ENCODE results near the gene TRPV4. TPM values are rescaled to one million over a fixed set of nuclear protein-coding genes. Genes with fewer than 3 reads are reported as not detected.

TRPV4 gene
- total RNA-seq, 1 donor from 2014 or later = not detected

DNA sequence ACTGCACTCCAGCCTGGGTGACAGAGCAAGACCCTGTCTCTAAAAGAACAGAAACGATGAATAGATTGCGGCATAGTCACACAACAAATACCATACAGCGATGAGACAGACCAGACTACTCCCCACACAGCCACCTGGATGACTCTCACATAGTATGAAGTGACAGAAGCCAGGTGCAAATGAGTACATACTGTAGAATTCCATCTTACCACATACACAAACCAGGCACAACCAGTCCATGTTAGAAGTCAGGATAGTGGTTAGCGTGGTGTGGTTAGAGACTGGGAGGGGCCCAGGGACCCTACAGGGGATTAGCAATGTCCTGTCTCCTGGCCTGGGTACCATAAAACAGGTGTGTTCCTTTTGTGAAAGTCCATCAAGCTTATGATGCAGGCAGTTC, 65.7 kb downstream of the TRPV4 start:
- no peaks in the 10 kb centered on the region for H3K36me3 Mint-ChIP-seq (ENCODE audit: low read depth)
- no peak overlapping the region for H3K4me3 Mint-ChIP-seq
- H3K4me1 Mint-ChIP-seq = peaks cover 3% of the 10 kb centered on the region
- intact Hi-C loops (cut with micrococcal nuclease) = no loop called here
- H3K27me3 Mint-ChIP-seq = no peaks in the 10 kb centered on the region
- DNase-seq = no peak
- no peak overlapping the region for H3K27ac Mint-ChIP-seq
- no peaks in the 10 kb centered on the region for H3K9me3 Mint-ChIP-seq

DNA sequence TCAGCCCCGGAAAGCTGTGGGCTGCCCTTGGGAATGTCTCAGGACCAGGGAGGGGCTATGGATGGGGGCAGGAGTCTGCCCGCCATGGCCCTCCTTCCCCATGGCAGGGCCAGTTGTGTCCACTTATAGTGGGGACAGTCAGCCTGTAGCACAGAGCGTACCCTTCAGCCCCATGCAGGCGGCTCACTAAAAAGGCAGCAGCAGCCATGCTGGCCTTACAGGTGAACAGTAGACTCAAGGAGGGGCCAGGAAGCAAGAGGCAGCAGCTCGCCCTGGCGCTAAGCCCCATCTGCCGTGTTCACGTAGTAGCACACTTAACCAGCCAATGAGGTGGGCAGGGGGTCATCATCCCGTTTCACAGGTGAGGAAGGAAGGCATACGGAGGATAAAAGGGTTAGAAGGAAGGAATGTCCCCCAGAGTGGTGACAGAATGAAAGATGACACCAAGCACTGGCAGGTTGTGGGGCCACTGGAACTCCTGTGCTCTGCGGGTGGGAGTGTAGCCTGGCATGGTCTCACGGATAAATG, 66.9 kb downstream of the TRPV4 start:
- no peak for DNase-seq
- no peaks in the 10 kb centered on the region for H3K27me3 Mint-ChIP-seq
- H3K27ac Mint-ChIP-seq = no peak overlapping the region
- H3K9me3 Mint-ChIP-seq = no peaks in the 10 kb centered on the region
- intact Hi-C loops (cut with micrococcal nuclease) = no loop called here
- H3K4me3 Mint-ChIP-seq = no peak overlapping the region
- H3K36me3 Mint-ChIP-seq (ENCODE audit: low read depth) = no peaks in the 10 kb centered on the region
- peaks cover 3% of the 10 kb centered on the region for H3K4me1 Mint-ChIP-seq

DNA sequence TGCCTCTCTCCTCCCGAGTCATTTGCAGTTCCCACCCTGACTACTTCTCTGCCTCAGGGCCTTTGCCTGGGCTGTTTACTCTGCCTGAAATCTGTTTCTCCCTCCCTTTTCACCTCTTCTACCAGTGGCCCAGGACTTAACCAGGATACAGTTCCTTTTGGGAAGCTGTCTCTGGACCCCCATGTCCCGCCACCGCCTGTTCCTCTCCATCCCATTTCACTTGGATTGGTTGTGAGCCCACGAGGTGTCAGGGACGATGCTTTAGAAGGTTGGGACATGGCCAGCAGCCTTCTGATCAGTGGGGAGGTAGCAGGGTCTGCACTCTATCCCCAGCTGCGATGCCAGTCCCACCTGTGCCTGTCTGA, 67.8 kb downstream of the TRPV4 start:
- Mint-ChIP-seq H3K4me3 (no peak overlapping the region), H3K27ac (no peak overlapping the region), H3K9me3 (no peaks in the 10 kb centered on the region), H3K27me3 (no peaks in the 10 kb centered on the region), H3K36me3 (ENCODE audit: low read depth) (no peaks in the 10 kb centered on the region), H3K4me1 (peaks cover 3% of the 10 kb centered on the region)
- DNase-seq = no peak
- intact Hi-C loops (cut with micrococcal nuclease) = no loop called here

DNA sequence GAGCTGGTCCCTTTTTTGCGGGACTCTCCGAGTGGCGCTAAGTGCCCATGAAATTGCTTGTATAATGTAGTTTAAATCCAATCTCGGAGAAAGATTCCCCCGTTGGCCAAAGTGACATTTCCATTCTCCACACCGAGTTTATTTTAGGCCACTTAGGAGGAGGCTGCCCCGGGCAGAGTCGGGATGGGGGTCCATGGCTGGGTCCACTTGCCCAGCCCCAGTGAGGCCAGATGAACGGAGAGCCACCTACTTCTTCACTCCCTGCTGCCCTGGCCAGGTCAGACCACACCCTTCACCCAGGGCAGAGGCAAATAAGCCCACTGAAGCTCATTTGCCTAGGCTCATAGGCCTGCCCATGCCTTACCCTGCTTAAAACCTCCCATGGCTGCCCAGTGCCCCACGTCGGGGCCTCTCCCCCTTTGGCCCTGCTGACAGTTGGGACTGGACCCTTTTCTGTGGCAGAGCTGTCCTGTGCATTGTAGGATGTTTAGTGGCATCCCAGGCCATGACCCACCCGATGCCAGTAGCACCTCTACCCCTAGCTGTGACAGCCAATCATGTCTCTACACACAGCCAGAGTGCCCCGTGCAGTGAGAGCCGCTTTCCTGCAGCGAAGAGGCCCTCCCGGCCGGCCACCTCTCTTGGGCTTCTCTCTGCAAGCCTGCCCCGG, 68.3 kb downstream of the TRPV4 start:
- no peaks in the 10 kb centered on the region for H3K36me3 Mint-ChIP-seq (ENCODE audit: low read depth)
- H3K27ac Mint-ChIP-seq = no peak overlapping the region
- H3K4me1 Mint-ChIP-seq = peaks cover 3% of the 10 kb centered on the region
- H3K27me3 Mint-ChIP-seq = no peaks in the 10 kb centered on the region
- no peak for DNase-seq
- H3K9me3 Mint-ChIP-seq = no peaks in the 10 kb centered on the region
- intact Hi-C loops (cut with micrococcal nuclease) = no loop called here
- H3K4me3 Mint-ChIP-seq = no peak overlapping the region

DNA sequence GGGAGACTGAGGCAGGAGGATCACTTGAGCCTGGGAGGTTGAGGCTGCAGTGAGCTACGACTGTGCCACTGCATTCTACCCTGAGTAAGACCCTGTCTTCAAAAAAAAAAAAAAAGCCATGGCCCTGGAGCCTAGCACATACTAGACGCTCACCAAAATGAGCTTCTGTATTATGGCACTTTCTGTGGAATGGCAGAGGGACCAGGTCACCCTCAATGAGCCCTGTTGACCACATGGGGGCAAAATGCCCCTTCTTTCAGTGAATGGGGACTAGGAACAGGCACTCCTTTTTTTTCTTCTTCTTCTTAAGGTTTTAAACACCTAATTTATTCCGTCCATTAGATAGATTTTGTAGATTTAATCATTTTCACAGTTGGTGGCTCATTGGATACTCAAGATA, 69.1 kb downstream of the TRPV4 start:
- Mint-ChIP-seq H3K36me3 (ENCODE audit: low read depth) (no peaks in the 10 kb centered on the region), H3K4me3 (no peak overlapping the region), H3K9me3 (no peaks in the 10 kb centered on the region), H3K4me1 (peaks cover 3% of the 10 kb centered on the region), H3K27ac (no peak overlapping the region), H3K27me3 (no peaks in the 10 kb centered on the region)
- no peak for DNase-seq
- intact Hi-C loops (cut with micrococcal nuclease) = no loop called here

DNA sequence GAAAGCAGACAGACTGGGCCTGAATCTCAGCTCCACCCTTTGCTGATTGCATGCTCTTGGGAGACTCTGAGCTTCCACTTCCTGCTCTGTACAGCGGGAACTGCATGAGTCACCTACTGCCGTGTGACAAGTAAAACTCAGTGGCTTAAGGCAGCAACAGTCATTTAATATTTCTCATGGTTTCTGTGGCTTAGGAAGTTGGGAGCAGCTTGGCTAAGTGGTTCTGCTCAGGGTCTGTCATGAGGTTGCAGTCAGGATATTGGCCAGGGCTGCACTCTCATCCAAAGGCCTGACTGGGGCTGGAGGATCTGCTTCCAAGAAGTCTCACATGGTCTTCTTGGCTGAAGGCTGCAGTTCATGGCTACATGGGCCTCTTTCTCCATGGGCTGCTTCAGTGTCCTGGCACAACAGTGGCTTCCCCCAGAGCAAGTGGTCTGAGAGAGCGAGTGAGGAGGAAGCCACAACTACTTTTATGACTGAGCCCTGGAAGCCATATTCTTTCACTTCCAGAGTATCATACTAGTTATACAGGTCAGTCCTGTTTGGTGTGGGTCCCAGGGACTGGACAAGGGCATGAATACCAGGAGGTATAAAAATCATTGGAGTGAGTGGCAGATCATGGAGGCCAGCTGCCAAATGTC, 69.9 kb downstream of the TRPV4 start:
- Mint-ChIP-seq H3K4me1 (peaks cover 3% of the 10 kb centered on the region), H3K9me3 (no peaks in the 10 kb centered on the region), H3K27ac (no peak overlapping the region), H3K4me3 (no peak overlapping the region), H3K36me3 (ENCODE audit: low read depth) (no peaks in the 10 kb centered on the region), H3K27me3 (no peaks in the 10 kb centered on the region)
- DNase-seq = no peak
- intact Hi-C loops (cut with micrococcal nuclease) = no loop called here

DNA sequence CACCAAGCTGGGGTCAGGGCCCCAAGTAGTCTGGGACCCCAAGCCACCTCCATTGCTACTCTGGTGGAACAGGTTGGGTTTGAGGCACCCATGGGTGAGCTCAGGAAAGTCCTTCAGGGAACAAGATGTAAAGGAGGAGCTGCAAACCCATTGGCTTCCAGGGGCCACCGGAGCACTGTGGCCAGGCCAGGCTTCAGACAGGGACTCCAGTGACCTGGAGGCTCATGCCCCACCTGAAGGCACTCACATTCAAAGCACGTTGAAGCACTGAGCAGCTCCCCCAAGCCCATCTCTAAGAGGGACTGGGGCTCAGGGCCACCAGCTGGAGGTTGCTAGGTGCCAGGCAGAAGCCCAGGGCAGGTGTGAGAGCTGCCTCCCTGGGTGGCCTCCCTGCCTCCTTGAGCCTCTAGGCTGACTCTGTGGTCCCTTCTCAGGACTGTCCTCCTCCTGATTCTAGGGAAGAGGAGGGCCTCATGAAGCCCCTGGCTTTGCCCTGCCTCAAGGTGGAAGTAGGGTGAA, 70.5 kb downstream of the TRPV4 start:
- intact Hi-C loops (cut with micrococcal nuclease) = no loop called here
- Mint-ChIP-seq H3K27me3 (no peaks in the 10 kb centered on the region), H3K4me1 (peaks cover 3% of the 10 kb centered on the region), H3K27ac (no peak overlapping the region), H3K36me3 (ENCODE audit: low read depth) (no peaks in the 10 kb centered on the region), H3K4me3 (no peak overlapping the region), H3K9me3 (no peaks in the 10 kb centered on the region)
- no peak for DNase-seq

DNA sequence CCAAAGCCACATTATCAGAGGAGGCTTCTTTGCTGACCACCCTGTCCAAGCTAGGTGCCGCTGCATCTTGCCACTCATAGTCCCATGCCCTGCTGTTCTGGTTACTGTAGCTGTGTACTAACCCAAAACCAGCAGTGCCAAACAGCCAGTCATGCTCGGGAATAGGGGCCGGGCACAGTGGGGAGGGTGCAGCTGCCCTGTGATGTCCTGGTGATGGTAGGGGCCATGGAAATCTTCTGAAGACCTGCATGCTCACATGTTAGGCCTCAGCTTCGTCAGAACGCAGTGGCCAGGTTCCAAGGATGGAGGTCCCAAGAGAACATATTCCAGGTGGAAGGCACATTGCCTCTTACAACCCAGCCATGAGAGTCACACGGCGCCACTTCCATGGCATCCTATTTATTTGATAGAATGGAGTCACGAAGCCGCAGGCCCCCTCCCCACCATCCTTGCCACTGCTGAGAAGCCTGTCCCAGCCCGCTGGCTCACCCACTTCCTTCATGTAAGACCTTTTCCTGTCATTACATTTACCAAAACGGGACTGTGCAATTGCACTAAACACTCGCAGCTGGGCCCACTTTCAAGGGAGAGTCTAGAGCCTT, 71.0 kb downstream of the TRPV4 start:
- H3K36me3 Mint-ChIP-seq (ENCODE audit: low read depth) = no peaks in the 10 kb centered on the region
- H3K4me3 Mint-ChIP-seq = no peak overlapping the region
- intact Hi-C loops (cut with micrococcal nuclease) = no loop called here
- peaks cover 3% of the 10 kb centered on the region for H3K4me1 Mint-ChIP-seq
- DNase-seq = no peak
- no peaks in the 10 kb centered on the region for H3K27me3 Mint-ChIP-seq
- peak overlapping the region; percentile 25 for H3K27ac Mint-ChIP-seq
- no peaks in the 10 kb centered on the region for H3K9me3 Mint-ChIP-seq

DNA sequence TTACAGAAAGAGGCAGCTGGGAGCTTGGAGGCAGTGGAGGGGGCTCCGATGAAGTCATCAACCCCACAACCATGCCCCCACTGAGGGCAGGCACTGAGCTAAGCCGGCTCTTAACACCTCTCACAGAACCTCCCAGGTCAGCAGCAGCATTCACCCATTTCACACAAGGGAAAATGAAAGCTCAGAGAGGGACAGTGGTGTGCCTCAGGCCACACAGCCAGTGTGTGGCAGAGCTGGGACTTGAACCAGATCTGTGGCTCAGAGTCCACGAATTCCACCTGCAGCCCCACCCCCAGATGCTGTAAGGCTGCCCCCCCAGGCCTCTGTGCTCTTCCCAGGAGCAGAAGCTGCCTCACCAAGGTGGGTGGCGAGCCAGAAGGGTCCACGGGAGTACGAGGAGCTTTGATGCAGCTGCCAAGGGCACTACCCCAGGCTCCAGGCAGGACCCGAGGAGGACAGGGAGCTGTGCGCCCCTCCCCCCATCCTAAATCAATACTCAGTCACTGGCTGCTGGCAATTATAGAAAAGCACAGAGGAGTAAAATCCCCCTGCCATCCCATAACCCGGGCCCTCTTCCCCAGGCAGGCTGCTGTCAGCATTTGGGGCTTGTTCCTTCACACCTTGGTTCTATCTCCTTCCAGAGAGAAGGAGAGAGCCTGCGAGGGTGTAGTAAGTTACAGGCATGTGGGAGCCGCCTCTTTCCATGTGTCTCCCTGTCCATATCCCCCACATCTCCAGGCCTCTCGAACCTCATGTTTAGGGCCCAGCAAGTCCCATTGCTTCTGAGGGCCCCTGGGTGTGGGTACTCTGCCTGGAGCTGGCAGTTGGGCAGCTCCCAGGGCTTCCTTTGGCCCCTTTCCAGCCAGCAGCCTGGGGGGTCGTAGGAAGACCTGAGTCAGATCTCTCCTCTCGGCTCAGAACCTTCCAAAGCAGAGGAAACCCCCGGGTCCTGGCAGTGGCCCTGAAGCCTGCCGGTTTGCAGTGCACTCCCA, 72.0 kb downstream of the TRPV4 start:
- peaks cover 2% of the 10 kb centered on the region for H3K9me3 Mint-ChIP-seq
- H3K4me1 Mint-ChIP-seq = peaks cover 3% of the 10 kb centered on the region
- H3K27ac Mint-ChIP-seq = no peak overlapping the region
- H3K27me3 Mint-ChIP-seq = no peaks in the 10 kb centered on the region
- no peaks in the 10 kb centered on the region for H3K36me3 Mint-ChIP-seq (ENCODE audit: low read depth)
- intact Hi-C loops (cut with micrococcal nuclease) = no loop called here
- H3K4me3 Mint-ChIP-seq = no peak overlapping the region
- DNase-seq = no peak

DNA sequence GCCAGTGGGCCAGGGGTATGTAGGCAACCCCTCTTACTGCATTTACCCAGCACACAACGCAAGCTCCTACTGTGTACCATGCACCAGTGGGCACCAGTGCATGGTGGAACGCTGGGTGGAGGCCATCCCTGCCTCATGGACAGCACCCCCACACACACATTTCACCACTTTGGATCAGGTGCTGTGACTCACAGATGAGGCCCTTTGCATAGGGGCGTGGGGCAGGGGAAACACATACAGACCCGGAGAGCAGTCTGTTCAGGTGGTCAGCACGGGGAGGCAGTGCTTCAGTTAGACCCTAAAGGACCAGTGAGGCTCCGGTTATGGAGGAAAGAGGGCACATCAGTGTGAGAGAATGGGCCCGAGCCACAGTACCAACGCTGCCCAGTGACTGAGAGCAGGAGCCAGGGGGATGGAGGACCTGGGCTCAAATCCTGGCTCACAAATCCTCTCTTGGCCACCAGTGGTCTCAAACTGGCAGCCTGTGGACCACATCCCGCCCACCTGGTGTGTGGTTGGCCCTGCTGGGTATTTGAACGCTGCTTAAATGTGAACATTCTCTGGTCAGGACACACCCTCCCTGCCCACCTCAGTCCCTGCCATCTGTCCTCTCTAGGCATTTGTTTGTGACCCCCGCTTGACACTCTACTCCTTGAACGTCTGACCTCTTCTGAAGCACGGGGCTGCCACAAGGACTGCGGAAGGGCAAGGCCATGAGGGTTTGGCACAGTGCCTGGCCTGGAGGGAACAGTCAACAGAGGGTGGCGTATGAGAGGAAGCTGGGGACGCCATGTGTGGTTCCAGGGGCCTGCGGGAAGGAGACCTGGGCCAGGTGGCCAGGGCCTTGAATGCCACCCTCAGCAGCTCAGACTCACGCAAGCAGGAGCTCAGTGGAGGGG, 72.9 kb downstream of the TRPV4 start:
- intact Hi-C loops (cut with micrococcal nuclease) = no loop called here
- no peak for DNase-seq
- no peaks in the 10 kb centered on the region for H3K27me3 Mint-ChIP-seq
- no peak overlapping the region for H3K4me3 Mint-ChIP-seq
- H3K9me3 Mint-ChIP-seq = peaks cover 4% of the 10 kb centered on the region
- H3K36me3 Mint-ChIP-seq (ENCODE audit: low read depth) = no peaks in the 10 kb centered on the region
- peaks cover 3% of the 10 kb centered on the region for H3K4me1 Mint-ChIP-seq
- no peak overlapping the region for H3K27ac Mint-ChIP-seq

DNA sequence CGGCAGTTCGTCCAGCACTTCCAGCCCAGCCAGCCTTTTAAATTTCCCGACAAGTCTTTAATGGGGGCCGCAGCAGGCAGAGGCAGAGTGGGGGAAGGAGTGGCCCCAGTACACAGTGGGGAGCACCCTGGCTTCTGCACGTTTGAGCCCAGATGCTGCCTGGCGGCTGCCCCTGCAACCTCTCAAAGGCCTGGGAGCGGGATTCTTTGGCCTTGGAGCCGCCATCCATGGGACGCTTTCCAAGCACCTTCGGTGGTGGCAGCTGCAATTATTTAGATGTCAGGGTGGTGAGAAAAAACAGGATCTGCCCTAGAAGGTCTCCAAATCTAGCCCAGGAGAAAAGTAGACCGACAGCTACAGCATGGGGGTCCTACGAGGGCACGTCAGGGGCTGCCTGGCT, 73.6 kb downstream of the TRPV4 start:
- no peaks in the 10 kb centered on the region for H3K36me3 Mint-ChIP-seq (ENCODE audit: low read depth)
- H3K27me3 Mint-ChIP-seq = no peaks in the 10 kb centered on the region
- H3K9me3 Mint-ChIP-seq = peaks cover 4% of the 10 kb centered on the region
- DNase-seq = no peak
- intact Hi-C loops (cut with micrococcal nuclease) = no loop called here
- H3K4me3 Mint-ChIP-seq = no peak overlapping the region
- H3K4me1 Mint-ChIP-seq = peaks cover 3% of the 10 kb centered on the region
- H3K27ac Mint-ChIP-seq = no peak overlapping the region

DNA sequence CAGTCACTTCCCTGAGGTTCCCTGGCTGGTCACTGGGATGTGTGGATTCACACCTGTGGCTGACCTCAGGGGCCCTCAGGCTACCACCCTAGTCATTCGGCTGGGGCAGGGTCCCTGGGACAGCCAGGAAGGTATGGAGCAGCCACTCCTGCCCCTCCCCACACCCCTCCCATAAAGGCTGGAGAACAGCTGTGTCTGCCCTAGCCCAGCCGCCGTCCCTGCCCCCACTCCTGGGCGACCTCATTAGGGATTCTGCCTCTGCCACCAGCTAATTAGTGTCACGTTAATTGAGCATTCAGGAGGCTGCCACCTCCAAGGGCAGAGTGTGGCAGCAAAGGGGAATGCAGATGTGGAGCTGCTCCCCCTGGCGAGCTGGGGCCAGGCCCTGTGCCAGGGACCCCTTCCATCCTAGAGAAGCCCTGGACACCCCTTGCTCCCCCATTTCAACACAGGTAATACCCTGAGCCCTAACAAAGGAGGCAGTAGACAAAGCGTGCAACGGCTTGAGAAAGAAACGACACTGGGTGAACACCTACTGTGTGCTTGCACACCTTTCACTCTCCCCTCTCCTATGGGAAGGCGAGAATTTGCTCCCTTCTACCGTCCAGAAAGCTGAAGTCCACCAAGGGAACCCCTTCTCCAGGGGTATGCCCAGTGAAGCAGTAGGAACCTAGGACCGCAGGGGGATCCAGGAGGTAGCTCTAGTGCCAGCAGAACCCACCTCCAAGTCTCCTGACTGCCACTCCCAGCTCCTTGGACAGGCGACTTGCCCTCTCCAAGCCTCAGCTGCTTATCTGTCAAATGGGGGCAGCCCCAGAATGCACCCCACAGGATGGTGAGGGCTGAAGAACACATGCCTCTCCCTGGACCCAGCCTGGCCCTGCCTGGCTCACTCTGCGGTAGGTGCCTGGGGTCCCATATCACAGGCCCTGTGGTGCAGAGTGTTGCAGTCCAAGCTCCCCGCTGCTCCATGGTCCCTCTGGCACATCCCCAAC, 74.5 kb downstream of the TRPV4 start:
- H3K4me1 Mint-ChIP-seq = peaks cover 3% of the 10 kb centered on the region
- DNase-seq = no peak
- no peak overlapping the region for H3K4me3 Mint-ChIP-seq
- no peaks in the 10 kb centered on the region for H3K27me3 Mint-ChIP-seq
- no peaks in the 10 kb centered on the region for H3K36me3 Mint-ChIP-seq (ENCODE audit: low read depth)
- intact Hi-C loops (cut with micrococcal nuclease) = no loop called here
- H3K27ac Mint-ChIP-seq = no peak overlapping the region
- H3K9me3 Mint-ChIP-seq = peaks cover 4% of the 10 kb centered on the region

Measured in activated CD4-positive, alpha-beta T cell treated with anti-CD3 and anti-CD28 coated beads, Interleukin-2, amount 10 ng/mL, durations not matched to agents 24 days and 14 days (primary cell).